ENCODE results near the gene CHD2. TPM values are rescaled to one million over a fixed set of nuclear protein-coding genes. Genes with fewer than 3 reads are reported as not detected.

Gene CHD2
- total RNA-seq, 1 donor from 2014 or later, result 105 TPM

DNA sequence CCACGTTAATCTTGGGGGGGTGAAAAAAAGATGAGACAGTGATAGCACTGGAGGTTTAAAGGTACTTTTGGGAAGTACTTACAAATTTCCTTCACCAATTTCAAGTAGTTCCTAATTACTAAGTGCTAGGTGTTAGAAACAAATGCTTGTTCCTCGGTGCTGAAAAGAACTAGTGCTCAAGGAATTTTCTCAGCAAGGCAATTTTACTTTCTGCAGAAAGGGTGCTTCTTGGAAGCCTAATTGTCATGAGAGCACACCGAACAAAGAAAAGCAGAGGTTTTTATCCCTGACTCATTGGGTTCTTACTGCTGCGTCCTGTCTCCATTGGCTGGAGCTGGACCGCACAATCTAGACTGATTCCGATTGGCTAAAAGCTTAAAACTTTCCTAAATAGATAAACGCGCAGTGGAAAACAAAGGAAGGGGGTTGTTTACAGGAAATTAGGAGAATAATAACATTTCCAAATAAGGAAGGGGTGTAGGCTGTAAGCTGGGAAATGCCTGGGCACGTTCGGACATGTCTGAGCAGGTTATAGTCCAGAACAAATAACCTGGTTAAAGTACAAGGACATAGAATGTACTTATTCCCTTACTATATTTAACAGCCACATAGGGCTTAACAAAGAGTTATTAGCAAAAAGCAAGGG is 49.6 kb downstream of the CHD2 start:
- Mint-ChIP-seq H3K9me3 (ENCODE audit: unreplicated experiment) (peaks cover 28% of the 10 kb centered on the region), H3K36me3 (ENCODE audit: low read depth, unreplicated experiment) (peaks cover 67% of the 10 kb centered on the region), H3K4me1 (ENCODE audit: low read depth, unreplicated experiment) (peaks cover 8% of the 10 kb centered on the region), H3K27me3 (ENCODE audit: low read depth, unreplicated experiment) (no peaks in the 10 kb centered on the region), H3K27ac (ENCODE audit: unreplicated experiment) (peak overlapping the region; percentile 81), H3K4me3 (ENCODE audit: unreplicated experiment) (peak overlapping the region; percentile 22)
- no peak for FAIRE-seq
- no peak for DNase-seq (ENCODE audit: low read depth)
- H3K4me2 ChIP-seq (ENCODE audit: low read length), result no peak overlapping the region
- H3K9me3 ChIP-seq (ENCODE audit: insufficient read depth, low read depth, low read length), result peaks cover 16% of the 10 kb centered on the region
- peaks cover 83% of the 10 kb centered on the region for H3K79me2 ChIP-seq (ENCODE audit: insufficient read depth, low read length)
- H3K27ac ChIP-seq (ENCODE audit: low read depth, low read length), result no peak overlapping the region
- peaks cover 21% of the 10 kb centered on the region for H4K20me1 ChIP-seq (ENCODE audit: insufficient read depth, low read length)
- H3K4me3 ChIP-seq (ENCODE audit: insufficient read depth, low read depth, low read length), result no peak overlapping the region
- H3K27me3 ChIP-seq (ENCODE audit: insufficient read depth, low read length), result no peaks in the 10 kb centered on the region
- peaks cover 75% of the 10 kb centered on the region for H3K36me3 ChIP-seq (ENCODE audit: insufficient read depth, low read length)
- H2AFZ ChIP-seq (ENCODE audit: low read depth, low read length), result no peak overlapping the region
- TF ChIP-seq CTCF (IDR thresholded peaks at IDR 0.05; ENCODE audit: insufficient read depth, low read depth, low read length), result no peak
- H3K9ac ChIP-seq (ENCODE audit: low read length), result no peak overlapping the region
- H3K4me1 ChIP-seq (ENCODE audit: insufficient read depth, low read length), result no peaks in the 10 kb centered on the region

DNA sequence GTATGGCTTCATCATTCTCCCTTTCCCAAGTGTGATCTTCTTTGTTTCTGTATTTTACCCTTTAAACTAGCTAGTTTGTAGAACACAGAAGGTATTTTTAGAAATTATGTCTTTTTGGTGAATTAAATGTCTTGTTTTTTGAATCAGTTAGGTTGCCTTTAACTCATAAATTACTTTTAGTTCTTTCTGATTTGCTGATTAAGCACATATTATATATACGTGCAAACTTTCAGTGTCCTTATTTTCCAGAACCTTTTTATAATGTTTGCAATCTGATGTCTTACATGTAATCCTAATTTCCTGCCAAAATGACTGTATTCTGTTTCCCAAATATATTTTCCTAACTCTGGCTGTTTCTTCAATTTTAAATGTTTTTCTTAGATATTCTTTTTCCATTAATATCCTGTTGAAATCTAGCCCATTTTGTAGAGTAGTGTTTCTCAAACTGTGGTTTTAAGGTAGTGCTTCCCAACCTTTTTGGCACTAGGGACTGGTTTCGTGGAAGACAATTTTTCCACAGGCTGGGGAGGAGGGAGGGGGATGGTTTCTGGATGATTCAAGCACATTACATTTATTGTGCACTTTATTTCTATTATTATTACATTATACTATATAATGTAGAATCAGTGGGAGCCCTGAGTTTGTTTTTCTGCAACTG is 51.8 kb downstream of the CHD2 start:
- Histone ChIP-seq H3K4me3 (ENCODE audit: insufficient read depth, low read depth, low read length) (no peak overlapping the region), H2AFZ (ENCODE audit: low read depth, low read length) (no peak overlapping the region), H3K36me3 (ENCODE audit: insufficient read depth, low read length) (peaks cover 81% of the 10 kb centered on the region), H3K27ac (ENCODE audit: low read depth, low read length) (no peak overlapping the region), H3K27me3 (ENCODE audit: insufficient read depth, low read length) (no peaks in the 10 kb centered on the region), H3K4me1 (ENCODE audit: insufficient read depth, low read length) (no peaks in the 10 kb centered on the region), H3K79me2 (ENCODE audit: insufficient read depth, low read length) (peaks cover 86% of the 10 kb centered on the region), H3K9me3 (ENCODE audit: insufficient read depth, low read depth, low read length) (peaks cover 16% of the 10 kb centered on the region), H3K9ac (ENCODE audit: low read length) (no peak overlapping the region), H3K4me2 (ENCODE audit: low read length) (no peak overlapping the region), H4K20me1 (ENCODE audit: insufficient read depth, low read length) (peaks cover 25% of the 10 kb centered on the region)
- Mint-ChIP-seq H3K9me3 (ENCODE audit: unreplicated experiment) (peaks cover 28% of the 10 kb centered on the region), H3K27me3 (ENCODE audit: low read depth, unreplicated experiment) (no peaks in the 10 kb centered on the region), H3K27ac (ENCODE audit: unreplicated experiment) (peak overlapping the region; percentile 72), H3K36me3 (ENCODE audit: low read depth, unreplicated experiment) (peaks cover 72% of the 10 kb centered on the region), H3K4me3 (ENCODE audit: unreplicated experiment) (no peak overlapping the region), H3K4me1 (ENCODE audit: low read depth, unreplicated experiment) (peaks cover 12% of the 10 kb centered on the region)
- no peak for FAIRE-seq
- TF ChIP-seq EZH2 (IDR thresholded peaks at IDR 0.05; ENCODE audit: insufficient read depth, low read length), result no peak
- no peak for TF ChIP-seq CTCF (IDR thresholded peaks at IDR 0.05; ENCODE audit: insufficient read depth, low read depth, low read length)
- no peak for DNase-seq (ENCODE audit: low read depth)

DNA sequence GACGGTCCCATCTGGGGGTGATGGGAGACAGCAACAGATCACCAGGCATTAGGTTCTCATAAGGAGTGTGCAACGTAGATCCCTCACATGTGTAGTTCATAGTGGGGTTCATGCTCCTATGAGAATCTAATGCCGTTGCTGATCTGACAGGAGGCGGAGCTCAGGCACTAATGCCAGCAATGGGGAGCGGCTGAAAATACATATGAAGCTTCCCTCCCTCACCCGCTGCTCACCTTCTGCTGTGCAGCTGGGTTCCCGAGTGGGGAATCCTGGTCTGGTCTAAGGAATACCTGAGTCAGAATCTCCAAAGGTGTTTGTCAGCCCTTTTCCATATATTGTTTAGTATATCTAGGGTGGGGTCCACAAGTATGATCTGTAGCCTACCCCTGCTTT is 52.3 kb downstream of the CHD2 start:
- Mint-ChIP-seq H3K36me3 (ENCODE audit: low read depth, unreplicated experiment) (peaks cover 72% of the 10 kb centered on the region), H3K4me1 (ENCODE audit: low read depth, unreplicated experiment) (peaks cover 12% of the 10 kb centered on the region), H3K27me3 (ENCODE audit: low read depth, unreplicated experiment) (no peaks in the 10 kb centered on the region), H3K9me3 (ENCODE audit: unreplicated experiment) (peaks cover 28% of the 10 kb centered on the region), H3K4me3 (ENCODE audit: unreplicated experiment) (no peak overlapping the region), H3K27ac (ENCODE audit: unreplicated experiment) (no peak overlapping the region)
- H3K9me3 ChIP-seq (ENCODE audit: insufficient read depth, low read depth, low read length), result peaks cover 13% of the 10 kb centered on the region
- no peaks in the 10 kb centered on the region for H3K4me1 ChIP-seq (ENCODE audit: insufficient read depth, low read length)
- H3K4me2 ChIP-seq (ENCODE audit: low read length), result no peak overlapping the region
- no peak for FAIRE-seq
- H3K9ac ChIP-seq (ENCODE audit: low read length), result no peak overlapping the region
- no peak overlapping the region for H3K4me3 ChIP-seq (ENCODE audit: insufficient read depth, low read depth, low read length)
- H3K27me3 ChIP-seq (ENCODE audit: insufficient read depth, low read length), result no peaks in the 10 kb centered on the region
- H2AFZ ChIP-seq (ENCODE audit: low read depth, low read length), result no peak overlapping the region
- peaks cover 81% of the 10 kb centered on the region for H3K36me3 ChIP-seq (ENCODE audit: insufficient read depth, low read length)
- no peak for DNase-seq (ENCODE audit: low read depth)
- peaks cover 86% of the 10 kb centered on the region for H3K79me2 ChIP-seq (ENCODE audit: insufficient read depth, low read length)
- TF ChIP-seq EZH2 (IDR thresholded peaks at IDR 0.05; ENCODE audit: insufficient read depth, low read length) (no peak), CTCF (IDR thresholded peaks at IDR 0.05; ENCODE audit: insufficient read depth, low read depth, low read length) (no peak)
- peaks cover 28% of the 10 kb centered on the region for H4K20me1 ChIP-seq (ENCODE audit: insufficient read depth, low read length)
- no peak overlapping the region for H3K27ac ChIP-seq (ENCODE audit: low read depth, low read length)

All from astrocyte (in vitro differentiated cells and primary cell).